CD1c-positive myeloid dendritic cell (primary cell): ENCODE data around the gene NSD2.
"Not testable (repeated sequence)": the region's sequence is repeated elsewhere in the genome, so short reads cannot be mapped to it uniquely, and the experiment has no call there.

Experiments
- DNase-seq: peaks from one replicate; pipeline ENCODE4 v3.0.0-alpha.2; 2016; ENCODE audit errors: extremely low spot score

NSD2 gene

DNA sequence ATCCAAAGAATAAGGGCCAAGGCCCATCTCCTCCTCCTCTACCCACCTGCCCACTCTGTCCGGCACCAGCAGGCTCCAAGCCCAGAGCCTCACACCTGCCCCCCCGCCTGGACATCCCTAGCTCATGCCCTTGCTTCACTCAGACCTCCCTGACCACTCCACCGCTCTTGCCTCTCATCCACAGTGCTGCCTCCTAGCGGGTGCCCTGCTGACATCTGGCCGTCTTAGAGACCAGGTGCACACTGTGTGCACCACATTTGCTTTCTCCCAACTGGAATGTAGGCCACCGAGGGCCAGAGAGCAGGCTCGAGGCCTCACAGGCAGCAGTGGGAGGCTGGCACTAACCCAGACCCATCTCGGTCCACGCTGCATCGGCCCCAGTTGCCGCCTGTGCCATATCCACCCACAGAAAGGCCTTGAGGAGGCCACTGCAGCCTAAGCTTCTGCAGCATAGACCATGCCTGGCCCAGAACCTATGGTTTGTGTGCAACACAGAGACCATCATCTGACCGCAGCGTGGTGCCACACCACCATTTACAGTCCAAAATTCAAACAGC, 28.8 kb upstream of the NSD2 start:
- DNase-seq: no peak

DNA sequence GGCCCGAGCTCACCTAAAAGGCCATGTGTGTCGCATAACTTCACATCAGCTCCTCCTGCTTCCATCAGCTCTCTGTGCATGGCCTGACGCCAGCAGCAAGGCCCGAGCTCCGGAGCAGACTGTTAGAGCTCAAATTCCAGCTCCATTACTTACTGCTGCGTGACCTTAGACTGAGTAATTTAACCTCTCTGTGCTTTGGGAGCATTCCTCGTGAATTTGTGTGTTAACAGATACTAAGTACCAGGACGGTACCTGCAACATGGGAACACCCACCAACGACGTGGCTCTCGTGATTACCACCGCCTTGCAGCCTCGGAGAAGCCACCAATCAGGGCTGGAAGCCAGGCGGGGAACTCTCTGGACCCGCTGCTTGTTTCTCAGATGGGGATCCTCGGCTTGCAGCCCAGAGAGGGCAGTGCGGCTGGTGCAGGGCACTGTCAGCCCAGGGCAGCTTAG, 28.2 kb upstream of the NSD2 start:
- no peak for DNase-seq

DNA sequence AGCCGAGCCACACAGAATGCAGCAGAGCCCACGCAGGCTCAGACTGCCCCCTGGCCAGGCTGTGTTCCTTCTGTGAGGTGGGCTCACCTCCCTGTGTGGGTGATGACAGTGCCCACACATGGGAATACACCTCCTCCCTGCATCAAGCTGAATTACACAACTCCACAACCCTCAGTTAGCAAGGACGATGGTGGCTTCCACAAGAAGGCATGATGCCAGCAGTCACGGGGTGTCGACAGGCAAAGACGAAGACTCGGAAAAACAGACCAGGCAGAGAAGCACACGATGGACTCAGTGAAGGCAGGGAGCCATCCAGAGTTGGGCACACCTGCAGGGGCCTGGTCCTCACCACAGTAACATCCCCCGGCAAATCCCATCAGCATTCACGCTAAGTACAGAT, 27.3 kb upstream of the NSD2 start:
- DNase-seq: no peak

DNA sequence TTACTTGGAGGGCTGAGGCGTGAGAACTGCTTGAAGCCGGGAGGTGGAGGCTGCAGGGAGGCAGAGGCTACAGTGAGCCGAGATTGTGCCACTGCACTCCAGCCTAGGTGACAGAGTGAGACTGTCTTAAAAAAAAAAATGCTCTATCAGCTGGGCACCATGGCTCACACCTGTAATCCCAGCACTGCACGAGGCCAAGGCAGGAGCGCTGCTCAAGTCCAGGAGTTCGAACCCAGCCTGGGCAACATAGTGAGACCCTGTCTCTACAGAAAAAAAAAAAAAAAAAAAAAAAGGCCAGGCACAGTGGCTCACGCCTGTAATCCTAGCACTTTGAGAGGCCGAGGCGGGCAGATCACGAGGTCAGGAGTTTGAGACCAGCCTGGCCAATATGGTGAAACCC, 26.6 kb upstream of the NSD2 start:
- DNase-seq: not testable (repeated sequence)

DNA sequence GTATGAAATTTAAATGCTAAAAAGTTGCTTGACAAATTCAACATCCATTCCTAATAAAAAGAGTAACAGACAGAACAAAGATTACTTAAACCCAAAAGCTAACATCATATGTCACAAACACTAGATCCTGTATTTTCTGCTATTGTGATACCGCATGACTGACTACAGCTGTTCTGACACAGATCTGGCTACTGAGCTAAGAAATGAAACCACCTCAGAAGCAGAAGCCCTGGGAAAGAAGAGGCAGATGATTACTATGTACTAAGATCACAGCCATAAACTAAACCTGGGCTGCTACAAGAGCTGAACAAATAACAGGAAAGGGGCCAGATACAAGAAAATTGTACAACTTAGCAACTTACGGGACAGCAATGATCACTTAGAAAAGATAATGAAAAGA, 24.6 kb upstream of the NSD2 start:
- DNase-seq: no peak

DNA sequence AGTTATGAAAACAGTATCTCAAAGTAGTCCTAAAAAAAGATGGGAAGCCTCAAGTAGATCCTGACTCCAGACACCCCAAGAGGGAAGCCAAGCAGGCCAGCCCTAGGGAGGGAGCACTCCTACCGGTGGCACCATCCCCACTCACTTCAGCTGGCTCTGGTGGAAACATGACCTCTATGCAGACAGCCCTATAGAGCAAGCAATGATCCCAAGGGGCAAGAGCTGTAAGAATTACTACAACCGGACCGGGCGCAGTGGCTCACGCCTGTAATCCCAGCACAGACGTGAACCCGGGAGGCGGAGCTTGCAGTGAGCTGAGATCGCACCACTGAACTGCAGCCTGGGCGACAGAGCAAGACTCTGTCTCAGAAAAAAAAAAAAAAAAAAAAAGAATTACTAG, 20.9 kb upstream of the NSD2 start:
- no peak for DNase-seq

DNA sequence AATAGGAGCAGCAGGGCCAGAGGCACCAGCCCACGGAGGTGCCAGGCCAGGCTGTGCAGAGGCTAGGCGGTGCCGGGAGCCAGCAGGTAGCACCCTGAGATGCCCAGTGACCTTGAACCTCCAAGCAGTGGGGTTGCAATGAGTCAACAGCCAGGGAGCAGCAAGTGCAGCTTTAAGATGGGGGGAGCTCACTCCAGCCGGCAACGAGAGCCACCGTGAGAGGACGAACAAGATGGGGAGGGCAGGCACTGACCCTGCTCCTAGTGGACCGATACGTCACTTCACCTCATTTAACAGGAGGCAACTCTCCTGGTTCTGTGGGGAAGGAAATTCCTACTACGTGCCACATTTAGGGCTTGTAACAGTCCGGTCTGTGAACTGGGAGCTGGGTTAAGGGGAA, 20.0 kb upstream of the NSD2 start:
- no peak for DNase-seq

DNA sequence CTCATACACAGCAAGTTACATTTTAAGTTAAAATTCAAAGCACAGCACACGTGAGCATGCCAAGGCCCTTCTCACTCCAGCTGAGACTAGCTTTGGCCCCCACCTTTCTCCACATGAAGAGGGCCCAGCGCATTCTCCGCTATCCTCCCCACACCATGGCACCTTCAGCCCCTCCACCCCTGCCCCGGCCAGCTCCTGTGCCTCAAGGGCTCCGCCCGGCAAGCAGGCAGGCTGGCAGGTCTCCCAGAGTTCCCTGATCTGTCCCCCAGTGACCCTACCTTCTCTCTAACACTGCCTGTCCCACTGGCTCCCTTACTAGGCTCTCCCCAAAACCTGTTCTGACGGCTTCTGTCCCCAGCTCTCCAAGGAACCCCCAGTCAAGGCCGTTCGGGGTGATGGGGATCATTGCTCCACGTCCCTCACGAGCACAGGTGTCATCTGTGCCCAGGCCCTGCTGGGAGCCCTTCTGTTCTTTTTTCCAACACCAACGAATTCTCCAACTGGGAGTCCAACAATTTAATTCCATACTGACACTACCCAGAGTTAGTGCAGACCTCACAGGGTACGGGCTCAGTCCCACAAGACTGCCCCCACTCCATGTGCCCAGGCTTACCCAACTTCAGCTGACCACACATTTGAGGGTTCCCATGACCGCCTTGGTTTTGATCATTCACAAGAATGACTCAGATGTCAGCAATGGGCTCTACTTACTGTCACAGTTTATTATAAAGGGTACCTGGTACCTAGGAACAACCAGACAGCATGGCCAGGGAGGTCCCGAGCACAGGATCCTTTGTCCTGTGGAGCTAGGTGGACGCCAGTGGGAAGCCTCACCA, 19.4 kb upstream of the NSD2 start:
- no peak for DNase-seq

DNA sequence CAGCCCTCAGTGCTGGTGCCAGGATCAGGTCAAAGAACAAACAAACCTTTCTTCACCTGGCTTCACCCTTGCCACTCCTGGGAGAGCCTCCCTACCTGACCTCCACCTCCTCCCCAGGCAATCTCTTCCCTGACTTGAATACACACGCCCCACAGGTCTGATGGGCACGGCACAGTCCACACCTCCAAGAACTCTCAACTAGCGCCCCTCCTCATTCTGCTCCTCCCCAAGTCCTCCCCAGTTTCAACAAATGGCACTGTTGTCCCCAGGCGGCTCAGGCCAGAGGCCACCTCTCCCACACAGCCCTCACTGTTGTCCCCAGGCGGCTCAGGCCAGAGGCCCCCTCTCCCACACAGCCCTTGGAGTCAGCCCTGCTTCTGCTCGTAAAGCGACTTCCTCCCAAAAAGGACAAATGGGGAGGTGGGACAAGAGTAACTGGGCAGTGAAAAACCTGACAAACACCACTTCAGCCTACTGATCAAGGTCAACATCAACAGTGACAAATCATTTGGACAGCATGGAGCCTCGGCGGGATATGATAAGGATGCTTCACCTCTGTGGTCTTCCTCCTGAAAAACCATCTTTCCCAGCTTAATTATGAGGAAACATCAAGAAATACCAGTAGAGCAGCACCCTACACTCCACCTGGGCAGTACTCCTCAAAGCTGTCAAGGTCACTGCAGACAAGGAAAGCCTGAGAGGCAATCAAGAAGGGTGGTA, 18.1 kb upstream of the NSD2 start:
- DNase-seq: no peak

DNA sequence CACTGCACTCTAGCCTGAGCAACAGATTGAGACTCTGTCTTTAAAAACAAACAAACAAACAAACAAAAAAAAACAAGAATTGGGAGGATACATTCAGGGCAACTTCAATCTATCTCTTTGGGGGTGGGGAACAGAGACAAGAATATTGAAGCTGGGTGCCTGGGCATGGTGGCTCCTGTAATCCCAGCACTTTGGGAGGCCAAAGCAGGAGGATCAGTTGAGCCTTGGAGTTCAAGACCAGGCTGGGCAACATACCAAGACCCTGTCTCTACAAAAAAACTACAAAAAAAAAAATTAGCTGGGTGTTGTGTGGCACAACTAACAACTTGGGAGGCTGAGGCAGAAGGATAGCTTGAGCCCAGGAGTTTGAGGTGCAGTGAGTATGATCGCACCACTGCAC, 16.4 kb upstream of the NSD2 start:
- no peak for DNase-seq

DNA sequence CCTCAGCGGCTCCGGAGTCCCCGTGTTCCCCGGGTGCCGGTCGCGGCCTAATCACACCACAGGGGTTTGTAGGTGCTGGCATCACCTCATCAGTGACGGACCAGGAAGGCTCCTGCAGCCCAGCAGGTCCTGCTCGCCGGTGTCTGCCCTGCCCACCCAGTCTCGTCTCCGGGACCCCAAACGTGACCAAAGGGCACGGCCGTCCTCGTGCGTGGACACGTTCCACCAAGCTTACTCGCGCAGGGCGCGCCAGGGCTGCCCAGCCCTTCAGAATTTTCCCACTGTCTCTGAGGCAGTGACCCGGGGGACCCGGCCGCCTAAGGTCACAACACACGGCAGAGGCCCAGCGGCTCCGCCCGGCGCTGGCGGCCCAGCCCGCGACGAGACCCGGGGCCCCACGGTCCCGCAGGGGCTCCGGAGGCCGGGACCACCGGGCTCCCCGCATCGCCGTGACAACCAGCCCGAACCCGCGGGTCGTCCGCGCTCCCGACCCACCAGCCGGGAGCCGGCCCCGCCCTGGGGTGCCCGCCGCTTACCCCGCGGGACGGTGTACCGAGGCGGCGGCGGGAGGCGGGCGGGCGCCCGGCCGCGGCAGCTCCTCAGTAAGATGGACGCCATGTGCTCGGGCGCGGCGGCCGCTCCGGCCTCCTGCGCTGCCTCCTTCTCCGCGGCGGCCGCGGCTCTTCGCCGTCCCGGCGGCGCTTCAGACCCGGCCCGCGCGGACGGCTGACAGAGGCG, 15.7 kb upstream of the NSD2 start:
- no peak for DNase-seq

DNA sequence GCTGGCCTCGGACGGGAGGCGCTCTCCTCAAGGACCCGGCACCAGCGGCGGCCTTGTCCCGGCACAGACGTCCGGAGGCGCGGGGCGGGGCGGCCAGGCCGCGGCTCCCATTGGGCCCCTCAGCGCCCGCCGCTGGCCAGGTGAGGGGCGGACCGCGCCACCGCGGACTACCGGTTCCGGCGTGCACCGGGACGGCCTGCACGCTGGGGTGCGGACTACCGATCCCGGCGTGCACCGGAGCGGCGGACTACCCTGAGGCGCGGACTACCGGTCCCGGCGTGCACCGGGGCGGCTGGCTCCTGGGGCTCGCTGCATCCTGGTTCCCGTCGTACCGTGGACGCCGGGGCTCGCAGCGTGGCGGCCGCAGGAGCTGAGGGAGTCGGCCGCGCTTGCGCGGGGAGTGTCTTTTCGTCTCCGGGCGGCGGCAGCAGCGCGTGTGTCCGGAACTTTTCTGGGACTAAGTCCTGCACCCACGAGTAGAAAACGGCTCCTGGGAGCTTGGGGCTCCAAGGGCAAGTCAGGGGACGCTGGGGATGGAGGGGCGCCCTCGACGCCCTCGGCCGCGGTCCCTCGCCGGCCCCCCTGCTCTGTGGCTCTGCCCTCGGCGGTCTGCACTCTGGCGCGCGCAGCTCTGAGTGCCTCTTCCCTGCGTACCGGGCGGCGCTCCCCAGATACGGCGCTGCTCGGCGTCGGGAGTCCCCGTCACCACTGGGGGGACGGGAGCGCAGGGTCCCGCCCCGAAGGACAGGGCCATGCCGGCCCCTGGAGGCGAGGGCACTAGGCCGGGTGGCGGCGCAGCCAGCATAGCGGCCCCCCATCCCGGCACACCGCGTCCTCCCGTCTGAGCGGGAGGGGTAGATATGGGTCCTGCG, 14.9 kb upstream of the NSD2 start, which contains the start of gene LETM1:
LETM1 (minus strand) TSS at position 86 of the 872 bp plus-strand sequence. CDS start 206 bp downstream, outside the sequence.
- peak; percentile 95 for DNase-seq

DNA sequence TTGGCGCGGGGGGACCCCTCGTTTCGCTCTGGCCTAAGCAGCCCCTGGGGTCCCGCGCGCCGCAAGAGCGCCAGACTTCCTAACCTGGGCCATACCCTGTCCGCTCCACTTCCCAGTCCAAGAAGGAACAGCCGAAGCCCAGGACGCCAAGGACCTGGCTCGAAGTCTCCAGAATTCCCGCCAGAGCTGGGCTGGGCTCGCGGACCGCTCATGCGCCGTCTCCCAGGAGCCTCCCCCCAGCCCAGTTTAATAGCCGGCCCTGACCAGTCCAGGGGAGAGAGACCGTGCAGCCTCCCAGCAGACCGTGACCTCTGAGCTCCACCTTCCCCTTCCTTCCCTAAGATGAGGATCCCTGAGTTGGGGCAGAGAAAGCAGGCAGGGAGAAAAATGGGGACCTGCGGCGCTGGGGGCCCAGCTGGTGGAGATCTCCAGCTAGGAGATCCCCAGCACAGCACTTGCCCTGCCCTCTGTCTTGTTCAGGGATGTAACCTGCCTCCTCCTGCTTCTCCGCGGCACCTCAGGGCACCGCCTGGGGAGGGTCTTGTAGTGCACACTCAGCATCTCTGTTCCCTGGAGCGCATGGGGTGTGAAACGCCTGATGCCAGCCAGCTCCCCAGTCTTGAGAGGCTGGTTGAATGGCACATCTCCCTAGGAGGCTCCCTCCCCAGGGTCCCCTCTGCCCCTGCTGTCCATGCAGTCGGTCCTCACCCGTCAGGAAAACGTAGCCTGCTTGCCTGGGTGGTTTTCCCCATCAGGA, 14.1 kb upstream of the NSD2 start:
- DNase-seq: no peak

DNA sequence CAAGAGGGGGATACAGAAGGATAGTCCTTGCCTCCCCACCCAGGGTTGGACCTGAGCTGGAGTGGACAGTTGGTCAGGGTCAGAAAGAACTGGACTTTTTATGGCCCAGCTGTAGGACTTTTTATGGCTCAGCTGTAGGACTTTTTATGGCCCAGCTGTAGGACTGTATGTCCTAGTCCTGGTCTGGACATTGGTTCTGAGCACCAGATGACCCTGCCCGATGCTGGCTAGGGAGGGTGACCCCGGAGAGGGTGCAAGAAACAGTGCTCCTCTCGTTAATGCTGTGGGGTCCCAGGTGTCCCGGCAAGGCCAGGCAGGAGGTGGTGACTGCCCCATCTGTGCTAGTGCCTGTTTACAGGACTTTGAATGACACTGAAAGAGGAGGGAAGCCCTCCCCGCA, 13.3 kb upstream of the NSD2 start:
- no peak for DNase-seq

DNA sequence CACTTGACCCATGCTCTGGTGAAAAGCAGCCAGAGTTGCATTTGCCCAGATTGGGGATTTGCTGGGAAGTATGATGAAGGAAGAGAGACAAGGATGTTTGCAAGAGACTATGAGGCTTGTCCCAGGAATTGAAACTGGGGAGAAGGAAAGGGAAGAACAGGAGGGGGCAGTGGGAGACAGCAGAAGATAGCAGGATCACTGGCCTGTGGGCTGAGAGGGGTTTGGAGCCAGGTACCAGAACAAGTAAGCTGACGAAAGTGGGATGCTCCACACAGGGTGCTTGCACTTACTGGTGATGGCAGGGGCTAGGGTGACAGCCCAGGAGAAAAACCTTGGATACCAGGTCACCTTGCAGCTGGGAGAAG, 11.8 kb upstream of the NSD2 start:
- no peak for DNase-seq

DNA sequence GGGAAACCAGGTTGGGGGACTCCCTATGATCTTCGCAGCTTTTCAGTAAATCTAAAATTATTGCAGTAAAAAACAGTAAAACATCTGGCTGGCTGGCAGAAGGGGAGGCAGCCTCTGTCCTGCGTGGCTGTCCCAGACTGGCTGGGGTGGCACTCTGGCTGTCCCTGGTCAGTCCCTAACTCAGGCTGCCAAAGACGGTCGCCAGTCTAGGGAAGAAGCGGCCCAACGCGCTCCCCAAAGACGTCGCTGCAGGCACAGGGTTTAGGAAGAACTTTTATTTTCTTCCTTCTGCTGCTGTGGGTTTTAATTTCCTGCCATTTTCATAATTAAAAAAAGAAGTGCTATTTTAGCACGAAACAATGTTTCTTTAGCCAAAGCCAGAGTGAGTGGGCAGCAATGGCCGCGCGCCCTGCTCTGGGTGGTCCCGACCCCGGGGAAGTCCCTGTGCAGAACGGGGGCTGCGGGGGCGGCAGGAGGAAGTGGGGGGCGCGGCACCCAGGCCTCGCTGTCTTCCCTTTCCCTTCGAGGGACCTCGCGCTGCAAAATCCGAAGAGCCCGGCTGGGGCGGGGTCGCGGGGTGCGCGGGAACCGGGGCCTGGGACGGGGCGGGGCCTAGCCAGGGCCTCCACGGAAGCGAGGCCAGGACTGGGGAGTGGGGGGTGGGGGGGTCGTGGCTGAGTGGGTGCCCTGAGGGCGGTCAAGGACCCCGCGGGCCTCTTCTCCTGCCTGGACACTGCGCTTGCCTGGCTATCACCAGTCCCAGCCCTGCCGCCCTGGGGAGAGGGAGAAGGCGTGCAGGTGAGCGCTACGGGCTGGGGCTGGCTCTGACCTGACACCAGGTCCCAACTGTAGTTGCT, 8.9 kb upstream of the NSD2 start:
- no peak for DNase-seq

DNA sequence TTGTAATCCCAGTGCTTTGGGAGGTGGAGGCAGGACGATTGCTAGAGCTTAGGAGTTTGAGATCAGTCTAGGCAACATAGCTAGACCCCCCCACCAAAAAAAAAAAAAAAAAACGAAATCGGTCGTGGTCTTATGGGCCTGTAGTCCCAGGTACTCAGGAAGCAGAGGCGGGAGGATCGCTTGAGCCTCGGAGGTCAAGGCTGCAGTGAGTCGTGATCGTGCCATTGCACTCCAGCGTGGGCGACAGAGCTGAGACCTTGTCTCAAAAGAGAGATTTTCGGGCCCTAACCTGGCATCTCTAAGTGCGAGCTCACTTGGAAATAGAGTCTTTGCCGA, 8.3 kb upstream of the NSD2 start:
- no peak for DNase-seq

DNA sequence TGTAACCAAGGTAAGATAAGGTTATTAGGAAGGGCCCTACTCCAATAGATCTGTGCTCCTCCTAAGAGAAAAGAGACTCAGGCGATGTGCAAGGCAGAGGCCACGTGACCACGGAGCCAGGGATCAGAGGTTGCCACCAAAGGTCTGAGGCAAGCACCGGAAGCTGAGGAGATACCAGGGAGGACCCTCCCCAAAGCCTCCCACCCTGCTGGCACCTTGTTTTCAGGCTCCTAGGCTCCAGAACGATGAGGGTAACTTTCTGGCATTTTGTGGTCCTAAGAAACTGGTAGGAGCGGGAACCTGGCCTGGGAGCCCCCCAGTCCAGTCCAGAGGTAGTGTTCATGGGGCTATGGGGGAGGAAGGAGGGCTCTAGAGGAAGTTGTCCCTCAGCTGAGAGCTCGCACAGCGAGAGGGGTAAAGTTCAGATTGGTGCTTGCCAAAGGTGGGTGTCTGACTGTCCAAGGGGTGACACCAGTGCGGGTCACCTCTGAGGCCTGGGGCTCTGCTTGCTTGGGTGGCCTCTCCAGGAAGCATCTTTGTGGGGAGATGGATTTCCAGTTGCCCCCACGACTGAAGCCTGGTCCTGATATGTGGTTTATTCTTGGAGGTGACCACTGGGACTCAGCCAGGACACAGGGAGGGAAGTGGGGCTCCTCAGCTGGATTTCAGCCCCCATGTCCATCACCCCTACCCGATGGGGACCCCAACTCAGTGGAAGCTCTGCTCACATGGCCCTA, 7.7 kb upstream of the NSD2 start:
- DNase-seq: no peak
